PC-9 (cell line): Measurements from ENCODE around the gene PDCD4. TPM values are rescaled to one million over a fixed set of nuclear protein-coding genes. Genes with fewer than 3 reads are reported as not detected.

Experiments
- BruUV-seq: library from RNA; stranded (reverse); fragments of 400-500 nt; replicated peaks from 2 replicates; lab custom pipeline; 2021; lab: Mats Ljungman, UMichigan
- CTCF ChIA-PET: fragments of 300-600 bp; sonication (Branson Sonifier 250); formaldehyde crosslinking; loops from one replicate; lab custom pipeline; 2022; ENCODE audit warnings: antibody characterized with exemption; lab: Charles Lee
- POLR2A ChIA-PET: fragments of 300-600 bp; sonication (Branson Sonifier 250); formaldehyde crosslinking; loops from one replicate; lab custom pipeline; 2022; ENCODE audit warnings: antibody characterized with exemption; ENCODE audit not compliant: unreplicated experiment; lab: Charles Lee
- DNase-seq, 2 experiments: peaks; one replicate each; pipeline versions ENCODE4 v3.0.0 to v3.0.0-alpha.2; 2015 to 2022; ENCODE audit warnings: mixed read lengths in 1 of 2
- H2AFZ ChIP-seq: fragments of 200-600 bp; sonication (generic); 2 replicates; pipeline ENCODE4 v1.8.1; 2017; ENCODE audit warnings: antibody characterized with exemption
- H3F3A ChIP-seq: fragments of 200-600 bp; sonication (generic); 2 replicates; pipeline ENCODE4 v1.8.1; 2017; ENCODE audit warnings: antibody characterized with exemption, mild to moderate bottlenecking, low read depth; ENCODE audit not compliant: insufficient read depth
- H3K27ac ChIP-seq: fragments of 200-600 bp; sonication (generic); 2 replicates; pipeline ENCODE4 v1.6.1; 2016; ENCODE audit warnings: mixed run types
- H3K27me3 ChIP-seq: fragments of 200-600 bp; sonication (generic); 2 replicates; pipeline ENCODE4 v1.6.1; 2016; ENCODE audit warnings: low read depth, mixed run types; ENCODE audit not compliant: insufficient read depth
- H3K36me3 ChIP-seq: fragments of 200-600 bp; sonication (generic); 2 replicates; pipeline ENCODE4 v1.6.1; 2016; ENCODE audit warnings: low read depth, mixed run types
- H3K4me1 ChIP-seq: fragments of 200-600 bp; sonication (generic); replicated peaks from 2 replicates; pipeline ENCODE4 v1.6.1; 2016; ENCODE audit warnings: mixed run types; ENCODE audit not compliant: insufficient read depth
- H3K4me2 ChIP-seq: fragments of 200-600 bp; sonication (generic); 2 replicates; pipeline ENCODE4 v1.6.1; 2017; ENCODE audit warnings: mixed run types
- H3K4me3 ChIP-seq: fragments of 200-600 bp; sonication (generic); 2 replicates; pipeline ENCODE4 v1.6.1; 2016; ENCODE audit warnings: mixed run types
- H3K79me2 ChIP-seq: fragments of 200-600 bp; sonication (generic); 2 replicates; pipeline ENCODE4 v1.6.1; 2017; ENCODE audit warnings: low read depth, mixed run types
- H3K9me2 ChIP-seq: fragments of 200-600 bp; sonication (generic); 2 replicates; pipeline ENCODE4 v1.8.1; 2017; ENCODE audit warnings: mild to moderate bottlenecking; ENCODE audit not compliant: insufficient read depth
- H3K9me3 ChIP-seq: fragments of 200-600 bp; sonication (generic); 2 replicates; pipeline ENCODE4 v1.8.1; 2016; ENCODE audit warnings: low read depth; ENCODE audit not compliant: insufficient read depth
- H4K20me1 ChIP-seq: fragments of 200-600 bp; sonication (generic); 2 replicates; pipeline ENCODE4 v1.8.1; 2017; ENCODE audit not compliant: insufficient read depth
- CTCF ChIP-seq: fragments of 200-600 bp; sonication (generic); conservative IDR thresholded peaks from 2 replicates; pipeline ENCODE4 v1.6.1; 2017; ENCODE audit warnings: mixed run types, antibody characterized with exemption, mild to moderate bottlenecking, moderate library complexity
- EZH2 ChIP-seq: fragments of 200-600 bp; sonication (generic); IDR thresholded peaks from 2 replicates; pipeline ENCODE4 v1.8.0; 2017; ENCODE audit warnings: antibody characterized with exemption, low read depth
- intact Hi-C: fragments of 100-400 bp; cut with micrococcal nuclease; formaldehyde crosslinking; loops from one replicate; pipeline ENCODE4 v1.10.0; 2022; ENCODE audit not compliant: unreplicated experiment
- total RNA-seq: library from RNA; stranded (reverse); gene quantifications from 2 replicates; pipeline ENCODE4 v1.2.3, GENCODE V29; 2021

Gene PDCD4
- total RNA-seq, 1 experiment from 2014 or later: 92.4 TPM

- intact Hi-C loops: no loop called here
These were observed 8.8 kb upstream of the PDCD4 start for GRCh38 chr10:110862961-110863360.

GRCh38 chr10:110863361-110863760, 8.4 kb upstream of the PDCD4 start:
- no peaks in the 10 kb centered on the region for H3K9me3 ChIP-seq
- intact Hi-C loops: no loop called here
- no peaks in the 10 kb centered on the region for H4K20me1 ChIP-seq
- H2AFZ ChIP-seq: no peak overlapping the region
- CTCF ChIA-PET: no interaction called here
- H3K27ac ChIP-seq: no peak overlapping the region
- no TSS peak for BruUV-seq
- H3K4me3 ChIP-seq: no peak overlapping the region
- POLR2A ChIA-PET: no interaction called here
- no peaks in the 10 kb centered on the region for H3K36me3 ChIP-seq
- H3K27me3 ChIP-seq: no peaks in the 10 kb centered on the region
- no peaks in the 10 kb centered on the region for H3K79me2 ChIP-seq
- H3K4me2 ChIP-seq: no peak overlapping the region
- H3F3A ChIP-seq: peaks cover 11% of the 10 kb centered on the region; the same call in 1 of the 2 replicates
- peaks cover 21% of the 10 kb centered on the region for H3K4me1 ChIP-seq
- H3K9me2 ChIP-seq: no peaks in the 10 kb centered on the region
- DNase-seq: no peak
- TF ChIP-seq EZH2 (no peak), CTCF (no peak)

More at GRCh38 chr10:110862961-110863360, 8.8 kb upstream of the PDCD4 start:
- H2AFZ ChIP-seq: no peak overlapping the region
- H3K36me3 ChIP-seq: no peaks in the 10 kb centered on the region
- BruUV-seq: no TSS peak
- no peak for DNase-seq
- no peak overlapping the region for H3K4me2 ChIP-seq
- H3K27ac ChIP-seq: no peak overlapping the region
- H3K4me1 ChIP-seq: peaks cover 21% of the 10 kb centered on the region
- no peaks in the 10 kb centered on the region for H3K79me2 ChIP-seq
- no peak for TF ChIP-seq EZH2
- TF ChIP-seq CTCF: no peak
- CTCF ChIA-PET: no interaction called here
- H3F3A ChIP-seq: peaks cover 11% of the 10 kb centered on the region; the same call in 1 of the 2 replicates
- H3K4me3 ChIP-seq: no peak overlapping the region
- POLR2A ChIA-PET: no interaction called here
- no peaks in the 10 kb centered on the region for H4K20me1 ChIP-seq
- no peaks in the 10 kb centered on the region for H3K9me2 ChIP-seq
- no peaks in the 10 kb centered on the region for H3K9me3 ChIP-seq
- H3K27me3 ChIP-seq: no peaks in the 10 kb centered on the region

GRCh38 chr10:110863956-110864355, 7.8 kb upstream of the PDCD4 start:
- POLR2A ChIA-PET: no interaction called here
- H3K79me2 ChIP-seq: no peaks in the 10 kb centered on the region
- intact Hi-C loops: no loop called here
- no peaks in the 10 kb centered on the region for H3K9me3 ChIP-seq
- H3K27me3 ChIP-seq: no peaks in the 10 kb centered on the region
- no peak overlapping the region for H3K4me3 ChIP-seq
- no peaks in the 10 kb centered on the region for H3K9me2 ChIP-seq
- H3K27ac ChIP-seq: no peak overlapping the region
- no peak overlapping the region for H2AFZ ChIP-seq
- CTCF ChIA-PET: no interaction called here
- TF ChIP-seq CTCF: no peak
- TF ChIP-seq EZH2: no peak
- peaks cover 11% of the 10 kb centered on the region; the same call in 1 of the 2 replicates for H3F3A ChIP-seq
- H3K36me3 ChIP-seq: no peaks in the 10 kb centered on the region
- peaks cover 21% of the 10 kb centered on the region for H3K4me1 ChIP-seq
- H4K20me1 ChIP-seq: no peaks in the 10 kb centered on the region
- DNase-seq: no peak
- H3K4me2 ChIP-seq: no peak overlapping the region
- BruUV-seq: no TSS peak
